ENCODE measurements around the gene MAP3K5.

The MAP3K5 gene

DNA sequence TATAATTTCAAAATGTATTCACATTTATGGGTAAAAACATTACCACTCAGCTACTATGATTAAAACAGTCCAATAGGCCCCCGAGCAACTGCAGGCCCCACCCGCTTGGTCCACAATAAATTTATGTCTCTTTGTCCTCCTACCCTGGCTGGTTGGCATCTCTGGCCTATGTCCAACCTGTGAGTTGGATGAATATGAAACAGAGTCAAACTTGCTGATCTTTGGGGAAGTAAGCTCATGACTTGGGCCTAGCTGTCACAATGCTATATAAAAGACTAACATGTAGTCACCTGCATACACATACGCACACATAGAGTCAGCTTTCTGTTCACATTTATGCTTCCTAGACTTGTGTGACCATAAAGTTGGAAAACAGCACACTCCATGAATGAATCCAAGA is 262.6 kb downstream of the MAP3K5 start:
- DNase-seq = no peak

DNA sequence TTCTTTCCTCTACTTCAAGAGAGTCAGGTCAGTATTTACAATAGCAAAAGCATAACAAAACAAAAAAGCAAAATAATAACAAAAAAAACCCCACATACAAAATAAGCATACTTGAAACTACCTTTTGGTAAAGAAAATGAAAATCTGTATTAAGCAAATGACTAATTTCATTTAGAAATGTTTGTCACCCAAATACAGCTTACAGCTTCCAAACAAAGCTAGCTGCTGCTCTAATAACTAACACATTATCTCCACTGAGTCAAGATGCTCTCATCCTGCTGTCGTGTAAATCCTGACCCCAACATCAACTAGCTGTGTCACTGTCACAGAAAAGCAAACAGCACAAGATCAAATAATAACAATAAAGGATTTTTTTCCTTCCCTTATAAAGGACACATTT is 263.8 kb downstream of the MAP3K5 start:
- DNase-seq = no peak

DNA sequence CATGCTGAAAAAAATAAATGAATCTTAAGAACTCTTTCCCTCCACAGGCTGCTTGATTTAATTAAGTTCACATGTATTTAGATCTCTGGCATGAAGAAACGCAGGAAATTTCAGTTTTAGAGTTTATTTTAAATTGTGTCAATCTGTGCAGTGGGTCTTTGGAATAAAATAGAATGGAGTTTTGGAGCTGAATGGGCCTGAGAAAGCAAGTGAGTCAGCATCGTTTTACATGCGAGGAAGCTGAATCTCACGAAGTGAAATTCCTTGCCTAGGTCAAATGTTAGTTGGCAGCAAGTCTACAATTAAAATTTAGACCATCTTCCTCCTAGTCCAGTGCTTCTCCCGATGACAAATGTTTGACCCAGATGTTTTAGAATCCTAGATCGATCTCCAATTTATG is 264.4 kb downstream of the MAP3K5 start:
- no peak for DNase-seq

DNA sequence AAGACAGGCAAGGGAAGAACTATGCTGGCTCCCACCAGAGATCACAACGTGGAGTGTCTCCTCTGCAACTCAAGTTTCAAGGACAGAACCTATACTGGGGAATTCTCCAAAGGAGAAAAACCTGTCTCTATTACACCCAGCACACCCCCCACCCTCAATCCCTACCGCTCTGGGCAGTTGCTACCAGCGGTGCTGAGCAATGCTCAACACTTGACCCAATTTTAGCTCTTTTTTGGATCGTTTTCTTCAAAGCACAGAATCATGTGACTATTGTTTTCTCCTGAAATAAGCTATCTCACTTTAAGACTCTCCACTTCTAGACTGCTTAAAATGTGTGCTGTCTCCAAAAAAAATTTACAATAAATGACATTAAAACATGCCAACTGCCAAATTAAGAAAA is 265.3 kb downstream of the MAP3K5 start:
- no peak for DNase-seq

DNA sequence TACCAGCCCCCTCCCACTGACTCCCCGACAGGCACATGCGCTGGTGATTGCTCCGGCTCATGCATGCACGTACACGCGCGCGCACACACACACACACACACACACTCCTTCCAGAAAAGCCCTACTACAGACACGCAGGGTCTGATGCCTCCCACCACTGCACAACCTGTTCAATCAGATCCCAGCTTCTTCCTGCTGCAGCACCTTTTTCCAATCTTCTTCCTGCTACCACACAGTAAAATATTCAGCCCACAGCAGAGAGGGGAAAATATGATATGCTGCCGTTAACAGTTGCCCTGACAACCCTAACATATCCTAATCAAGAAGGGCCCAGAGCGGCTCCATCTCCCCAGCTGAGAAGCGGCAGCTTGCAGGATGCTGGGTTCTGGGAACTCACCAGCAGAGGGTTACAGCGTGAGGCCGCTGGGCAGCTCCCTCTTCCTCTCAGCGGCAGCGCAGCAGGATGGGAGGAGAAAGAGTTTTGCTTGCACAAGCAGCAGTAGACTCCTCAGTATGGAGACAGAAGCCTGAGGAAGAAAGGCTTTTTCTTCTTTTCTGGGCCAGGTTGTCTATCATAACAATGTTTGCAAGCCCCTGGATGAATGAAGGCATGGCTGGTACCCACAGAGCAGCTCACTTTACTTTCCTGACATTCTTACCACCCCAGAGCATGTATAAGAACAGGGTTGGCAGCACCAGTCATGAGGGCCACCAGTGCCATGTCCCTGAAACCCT is 265.9 kb downstream of the MAP3K5 start:
- peak; percentile 33 for DNase-seq

DNA sequence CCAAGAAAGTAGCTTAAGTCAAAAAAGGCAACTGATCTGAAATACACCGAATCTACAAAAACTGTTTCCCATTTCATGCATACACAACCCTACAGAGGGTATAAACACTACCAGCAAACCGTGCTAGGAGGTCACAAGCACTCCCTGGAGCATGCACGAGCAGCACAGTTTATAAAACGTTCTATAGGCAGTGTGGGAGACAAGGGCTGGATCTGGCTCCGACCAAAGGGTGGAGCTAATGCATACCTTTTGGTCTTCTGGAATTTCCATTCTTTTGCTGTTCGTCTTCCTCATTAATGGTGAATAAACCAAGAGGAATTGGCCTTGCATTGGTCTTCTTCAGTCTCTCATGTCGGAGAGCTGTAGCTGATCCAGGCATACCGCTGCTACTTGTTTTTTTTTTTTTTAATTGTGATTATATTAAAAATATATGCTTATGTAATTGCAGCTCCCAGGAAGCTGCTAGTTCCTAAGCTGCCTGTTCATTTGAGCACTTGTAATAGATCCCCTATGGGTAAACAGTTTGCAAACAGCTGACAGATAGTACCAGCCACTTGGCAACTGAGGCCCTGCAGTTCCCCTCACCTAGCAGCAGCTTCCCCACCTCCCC is 266.6 kb downstream of the MAP3K5 start:
- DNase-seq = no peak

DNA sequence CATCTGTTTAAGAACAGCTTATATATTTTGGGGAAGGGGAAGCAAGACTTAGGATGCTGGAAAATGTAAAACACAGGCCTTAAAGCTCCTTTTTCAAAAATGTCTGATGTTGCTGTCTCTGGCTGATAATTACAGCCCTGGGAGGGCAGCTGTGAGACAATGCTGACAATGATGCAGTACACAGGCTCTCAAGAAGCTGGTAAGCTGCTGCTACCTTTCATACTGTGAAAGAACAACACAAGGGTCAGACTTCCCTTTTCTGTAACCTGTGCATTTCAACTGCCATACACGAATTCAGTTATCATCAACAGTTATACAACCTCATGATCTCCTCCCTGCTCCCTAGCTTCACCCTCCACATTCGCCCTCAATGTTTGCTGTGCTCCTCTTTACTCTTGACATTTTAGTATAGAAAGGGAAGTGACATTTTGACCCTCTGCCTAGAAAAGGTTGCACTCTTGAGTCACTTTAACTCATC is 267.3 kb downstream of the MAP3K5 start:
- DNase-seq = no peak

DNA sequence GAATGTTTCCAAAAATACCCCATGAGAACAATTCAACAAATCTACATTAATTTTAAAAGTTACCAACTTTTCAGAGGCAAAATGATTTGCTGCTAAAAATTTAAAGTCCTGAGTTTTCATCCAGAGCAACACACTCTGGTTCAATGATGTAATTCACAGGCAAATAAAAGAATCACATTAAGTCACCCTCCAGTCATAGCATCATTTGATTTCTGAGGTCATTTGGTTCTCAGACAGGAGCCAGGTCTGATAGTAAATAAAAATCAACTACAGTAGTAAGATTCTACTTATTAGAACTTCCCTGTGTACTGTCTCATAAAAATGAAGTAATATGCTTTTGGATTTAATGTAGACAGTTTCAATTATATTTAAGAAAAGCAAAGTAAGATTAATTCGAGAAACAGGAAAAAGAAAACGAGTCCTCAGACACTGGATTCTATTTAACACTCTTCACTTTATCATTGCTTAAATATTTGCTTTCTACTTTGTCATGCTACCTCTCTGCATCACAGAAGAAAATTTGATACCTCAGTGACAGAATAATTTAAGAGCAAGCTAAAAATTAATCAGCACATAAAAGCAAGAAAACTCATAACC is 267.8 kb downstream of the MAP3K5 start:
- DNase-seq = no peak

DNA sequence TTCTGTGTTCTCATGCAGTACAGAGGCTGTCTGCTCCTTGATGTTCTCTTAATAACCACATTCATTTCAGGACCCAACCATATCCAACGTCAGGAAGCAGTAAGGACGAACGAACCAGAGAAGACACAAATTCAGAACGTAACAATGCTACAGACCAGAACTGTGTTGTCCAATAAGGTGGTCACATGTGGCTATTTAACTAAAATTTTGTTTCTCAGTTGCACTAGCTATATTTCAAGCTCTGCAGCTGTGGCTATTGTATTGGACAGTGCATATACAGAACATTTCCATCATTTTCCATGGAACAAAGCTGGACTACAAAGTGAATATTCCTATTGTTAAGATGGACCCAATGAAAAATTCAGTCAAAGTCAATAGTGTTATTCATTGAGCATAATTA is 269.1 kb downstream of the MAP3K5 start:
- no peak for DNase-seq

DNA sequence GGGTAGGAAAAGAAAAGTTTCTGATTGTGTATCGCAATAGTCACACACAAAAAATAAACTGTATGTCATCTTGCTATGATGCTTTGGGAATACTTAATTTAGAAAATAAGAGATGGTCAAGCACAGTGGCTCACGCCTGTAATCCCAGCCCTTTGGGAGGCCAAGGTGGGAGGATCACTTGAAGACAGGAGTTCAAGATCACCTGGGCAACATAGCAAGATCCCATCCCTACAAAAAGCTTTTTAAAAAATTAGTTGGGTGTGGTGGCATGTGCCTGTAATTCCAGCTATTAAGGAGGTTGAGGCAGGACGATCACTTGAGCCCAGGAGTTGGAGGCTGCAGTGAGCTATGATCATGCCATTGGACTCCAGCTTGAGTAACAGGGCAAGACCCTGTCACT is 269.6 kb downstream of the MAP3K5 start:
- no peak for DNase-seq

DNA sequence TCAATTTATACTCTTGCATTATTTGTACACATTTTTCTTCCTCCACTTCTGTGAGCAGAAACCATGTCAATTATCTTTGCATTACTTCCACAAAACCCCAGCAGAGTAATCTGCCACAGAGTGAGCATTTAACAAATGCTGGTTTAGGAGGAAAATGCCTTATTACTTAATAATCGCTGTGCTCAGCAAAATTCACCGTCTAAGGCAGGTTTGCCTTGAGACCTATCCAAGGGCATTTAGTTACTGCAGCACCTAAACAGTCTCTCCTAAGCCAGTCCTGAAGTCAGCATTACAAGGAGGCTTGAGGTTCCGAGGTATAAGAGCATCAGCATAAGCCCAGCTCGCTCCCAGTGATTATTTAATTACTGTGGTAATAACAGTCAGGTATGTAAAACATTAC is 270.4 kb downstream of the MAP3K5 start:
- DNase-seq = no peak

DNA sequence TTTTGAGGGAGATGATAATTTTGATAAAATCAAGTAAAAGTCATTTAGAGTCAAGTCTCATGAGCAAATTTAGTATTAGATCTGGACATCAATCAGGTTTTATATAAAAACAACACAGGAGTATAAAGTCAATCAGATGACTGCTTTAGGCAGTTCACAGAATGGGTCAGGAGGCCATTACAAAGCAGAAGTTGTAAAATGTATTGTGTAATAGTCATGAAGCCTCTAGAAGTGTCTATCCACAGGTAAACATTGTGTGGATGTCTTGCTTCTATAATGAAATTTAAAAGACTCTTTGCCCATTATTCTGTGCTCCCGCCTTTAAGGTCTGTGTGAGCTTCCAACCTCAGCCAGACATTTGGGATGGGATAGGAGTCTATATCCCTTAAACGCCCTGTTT is 270.9 kb downstream of the MAP3K5 start:
- no peak for DNase-seq

DNA sequence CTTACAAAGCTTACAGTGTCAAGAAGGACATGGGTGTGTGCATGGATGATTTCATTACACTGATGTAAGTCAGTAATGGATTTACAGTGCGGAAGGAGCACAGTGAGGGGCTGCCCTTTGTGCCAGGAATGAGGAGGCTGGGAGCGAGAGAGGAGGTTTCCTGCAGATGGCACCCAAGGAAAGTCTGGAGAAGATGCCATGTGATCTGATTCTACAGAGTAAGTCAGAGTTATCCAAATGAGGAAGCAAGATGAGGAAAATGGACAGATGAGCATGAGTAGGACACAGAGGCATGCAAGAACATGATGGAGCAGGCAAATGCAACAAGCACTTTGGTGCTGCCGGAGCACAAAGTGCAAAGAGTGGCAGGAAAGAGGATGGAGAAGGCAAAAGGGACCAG is 271.8 kb downstream of the MAP3K5 start:
- no peak for DNase-seq

DNA sequence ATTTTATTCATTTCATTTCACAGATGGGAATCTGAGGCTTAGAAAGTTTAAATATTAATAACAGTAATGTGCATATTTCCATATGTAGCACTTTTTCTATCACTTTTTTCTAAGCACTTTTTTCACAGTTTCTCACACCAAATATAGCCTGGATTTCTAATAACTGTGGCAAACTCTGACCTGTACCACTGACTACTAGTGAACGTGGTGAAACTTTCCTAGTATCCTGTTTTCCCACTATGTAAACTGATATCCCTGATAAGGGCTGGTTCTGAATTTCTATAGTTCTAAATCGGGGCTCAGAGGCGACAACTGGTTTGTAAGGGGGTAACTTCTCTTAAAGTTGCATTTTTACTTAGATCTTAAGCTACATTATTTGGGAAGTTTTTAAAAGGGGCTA is 274.7 kb downstream of the MAP3K5 start:
- no peak for DNase-seq

DNA sequence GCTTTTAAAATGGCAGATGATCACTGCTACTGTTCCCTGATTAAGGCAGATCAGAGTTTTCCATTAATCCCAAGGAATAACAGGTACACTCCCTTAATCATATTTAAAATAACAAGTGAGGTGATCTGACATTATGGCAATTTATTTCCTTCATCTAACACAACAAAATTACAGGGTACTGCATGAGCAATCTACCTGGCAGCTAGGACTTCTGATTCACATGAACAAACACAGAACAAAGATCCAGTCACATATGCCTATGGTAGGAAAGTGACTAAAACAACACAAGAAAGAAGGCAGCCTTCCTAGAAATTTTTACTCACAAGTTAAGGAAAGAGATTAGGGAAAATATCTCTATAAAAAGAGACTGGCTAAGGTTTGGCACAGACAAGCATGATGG is 275.3 kb downstream of the MAP3K5 start:
- no peak for DNase-seq

DNA sequence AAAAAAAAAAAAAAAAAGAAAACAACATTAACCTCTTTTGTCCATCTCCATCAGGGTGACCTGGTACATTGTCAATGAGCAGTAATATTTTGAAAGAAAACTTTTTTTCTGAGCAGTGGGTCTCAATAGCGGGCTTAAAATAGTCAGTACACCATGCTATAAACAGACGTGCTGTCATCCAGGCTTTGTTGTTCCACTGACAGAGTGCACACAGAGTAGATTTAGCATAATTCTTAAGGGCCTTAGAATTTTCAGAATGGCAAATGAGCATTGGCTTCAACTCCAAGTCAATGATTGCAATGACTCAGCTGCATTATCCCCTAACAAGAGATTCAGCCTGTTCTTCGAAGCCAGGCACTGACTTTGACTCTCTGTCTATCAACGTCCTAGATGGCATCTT is 277.7 kb downstream of the MAP3K5 start:
- no peak for DNase-seq

DNA sequence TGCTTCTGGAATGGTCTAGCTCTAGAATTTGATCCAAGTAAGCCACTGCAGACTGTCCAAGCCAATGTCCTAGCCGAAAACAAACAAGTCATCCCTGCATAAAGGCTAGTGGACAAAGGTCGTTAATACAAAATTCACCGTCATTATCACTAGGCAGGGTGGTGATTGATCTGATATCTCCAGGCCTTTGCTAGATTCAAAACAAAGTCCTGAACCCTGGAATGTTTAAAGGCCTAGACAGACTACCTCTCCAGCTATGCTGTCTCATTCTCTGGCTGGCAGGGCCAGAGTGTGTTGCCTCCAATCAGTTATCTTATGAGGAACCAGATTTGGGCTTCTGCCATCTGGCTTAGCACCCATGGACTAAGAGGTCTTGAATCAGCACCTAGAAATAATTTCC is 280.4 kb downstream of the MAP3K5 start:
- DNase-seq = no peak

DNA sequence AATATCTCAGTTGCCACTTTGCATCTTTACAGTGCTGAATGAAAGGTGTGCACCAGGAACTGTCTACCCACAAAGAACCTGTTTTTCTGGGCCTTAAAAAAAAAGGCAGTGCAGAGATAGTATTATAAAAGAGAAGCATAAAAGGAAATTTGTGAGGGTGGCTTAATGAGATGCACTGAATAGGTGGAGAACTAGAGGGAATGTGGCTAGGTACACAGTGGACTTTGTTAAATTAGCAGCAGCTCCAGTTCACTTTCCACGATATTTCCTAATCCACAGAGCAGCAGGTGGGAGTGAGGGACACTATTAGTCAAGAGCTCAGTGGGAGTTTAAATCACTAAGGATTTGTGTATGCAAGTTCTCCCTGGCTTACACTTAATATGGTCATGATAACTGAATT is 280.9 kb downstream of the MAP3K5 start:
- no peak for DNase-seq

DNA sequence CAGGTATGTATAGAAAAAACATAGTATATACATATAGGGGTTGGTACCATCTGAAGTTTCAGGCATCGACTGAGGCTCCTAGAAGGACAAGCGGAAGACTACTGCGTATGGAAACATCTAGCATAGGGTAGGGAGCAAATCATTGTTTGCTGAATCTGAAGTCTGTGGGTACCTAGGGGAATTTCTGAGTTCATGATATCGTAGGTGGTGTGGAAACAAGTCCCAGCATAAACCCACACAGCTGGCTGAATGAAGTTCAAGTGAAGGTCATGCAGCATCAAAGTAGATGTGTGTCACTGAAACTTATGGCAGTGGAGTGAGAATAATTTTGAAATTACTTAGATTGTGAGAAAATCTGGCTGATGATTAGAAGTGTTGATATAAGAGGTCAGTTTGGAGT is 281.5 kb downstream of the MAP3K5 start:
- peak; percentile 6 for DNase-seq

DNA sequence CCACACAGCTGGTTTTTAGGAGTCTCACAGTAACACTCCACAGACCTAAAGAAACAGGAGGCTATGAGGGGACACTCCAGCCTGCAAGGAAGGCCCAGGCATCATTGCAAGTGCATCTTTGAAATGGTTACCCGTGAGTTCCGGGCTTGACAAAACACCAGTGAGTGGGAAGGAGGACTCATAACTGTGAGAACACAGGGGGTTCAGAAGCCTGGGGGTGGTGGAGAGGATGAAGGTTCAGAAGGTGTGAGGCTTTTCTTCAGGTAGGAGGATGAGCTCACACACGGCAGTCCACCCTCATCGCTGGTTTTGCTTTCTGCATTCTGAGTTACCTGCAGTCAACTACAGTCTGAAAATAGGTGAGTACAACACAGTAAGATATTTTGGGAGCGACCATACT is 282.0 kb downstream of the MAP3K5 start:
- peak; percentile 26 for DNase-seq

DNA sequence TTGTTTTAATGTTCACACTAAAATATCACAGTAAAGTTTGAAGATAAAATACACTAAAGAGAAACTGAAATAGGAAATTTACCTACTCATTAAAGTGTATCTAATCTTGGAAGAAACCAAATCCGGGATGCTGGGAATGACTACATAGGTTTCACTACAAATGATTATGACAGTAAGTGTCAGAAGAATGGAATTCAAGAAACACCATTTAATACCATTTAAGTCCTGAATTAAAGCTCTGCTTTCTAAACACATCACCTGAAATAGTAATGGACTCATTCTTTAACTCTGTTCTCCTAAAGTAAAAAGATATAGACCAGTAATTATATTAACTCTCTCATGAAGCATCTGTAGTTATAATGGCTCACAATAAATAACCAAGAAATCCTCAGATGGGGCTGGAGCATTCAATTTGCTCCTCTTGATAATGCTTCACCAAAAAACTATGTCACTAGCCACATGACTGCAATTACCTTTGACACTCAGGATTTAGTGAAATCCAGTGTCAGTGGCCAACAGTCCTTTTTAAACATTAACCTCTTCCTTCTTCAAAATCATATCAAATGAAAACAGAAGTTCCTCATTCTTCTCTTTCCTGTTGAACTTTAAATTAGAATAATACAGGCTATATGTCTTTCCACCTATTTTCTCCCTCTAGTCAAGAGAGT is 283.4 kb downstream of the MAP3K5 start:
- no peak for DNase-seq
